ENCODE data around the gene VSIG2. TPM values are rescaled to one million over a fixed set of nuclear protein-coding genes. Genes with fewer than 3 reads are reported as not detected.

VSIG2 gene
- total and polyA plus RNA-seq, 2 experiments from 2014 or later = not detected

DNA sequence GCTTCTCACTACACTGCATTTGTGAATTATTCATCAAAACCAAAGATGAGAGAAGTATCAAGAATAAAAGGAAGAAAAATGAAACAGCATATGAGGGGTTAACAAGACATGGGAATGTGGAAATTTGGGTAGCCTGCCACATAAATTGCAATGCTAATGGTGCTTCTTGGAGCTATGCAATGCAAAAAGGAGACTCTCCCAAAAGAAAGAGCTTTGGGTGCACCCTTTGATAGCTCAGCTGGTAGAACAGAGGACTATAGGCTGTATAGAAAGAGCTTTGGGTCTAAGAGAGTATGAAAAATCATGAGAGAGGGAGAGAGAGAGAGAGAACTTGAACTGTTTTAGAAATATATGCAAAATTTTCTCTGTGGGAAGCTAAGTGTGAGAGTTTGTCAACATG, 52.0 kb downstream of the VSIG2 start:
- H3K4me1 ChIP-seq (ENCODE audit: insufficient read depth) = peaks cover 6% of the 10 kb centered on the region
- TF ChIP-seq, protein P1, sequence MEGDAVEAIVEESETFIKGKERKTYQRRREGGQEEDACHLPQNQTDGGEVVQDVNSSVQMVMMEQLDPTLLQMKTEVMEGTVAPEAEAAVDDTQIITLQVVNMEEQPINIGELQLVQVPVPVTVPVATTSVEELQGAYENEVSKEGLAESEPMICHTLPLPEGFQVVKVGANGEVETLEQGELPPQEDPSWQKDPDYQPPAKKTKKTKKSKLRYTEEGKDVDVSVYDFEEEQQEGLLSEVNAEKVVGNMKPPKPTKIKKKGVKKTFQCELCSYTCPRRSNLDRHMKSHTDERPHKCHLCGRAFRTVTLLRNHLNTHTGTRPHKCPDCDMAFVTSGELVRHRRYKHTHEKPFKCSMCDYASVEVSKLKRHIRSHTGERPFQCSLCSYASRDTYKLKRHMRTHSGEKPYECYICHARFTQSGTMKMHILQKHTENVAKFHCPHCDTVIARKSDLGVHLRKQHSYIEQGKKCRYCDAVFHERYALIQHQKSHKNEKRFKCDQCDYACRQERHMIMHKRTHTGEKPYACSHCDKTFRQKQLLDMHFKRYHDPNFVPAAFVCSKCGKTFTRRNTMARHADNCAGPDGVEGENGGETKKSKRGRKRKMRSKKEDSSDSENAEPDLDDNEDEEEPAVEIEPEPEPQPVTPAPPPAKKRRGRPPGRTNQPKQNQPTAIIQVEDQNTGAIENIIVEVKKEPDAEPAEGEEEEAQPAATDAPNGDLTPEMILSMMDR (conservative IDR thresholded peaks at IDR 0.05; ENCODE audit: low read depth in 2 of 2) = no peak
- TF ChIP-seq ZNF114 (CRISPR knock-in tag; IDR thresholded peaks at IDR 0.05) (no peak), POLR2AphosphoS5 (IDR thresholded peaks at IDR 0.05; ENCODE audit: low read depth) (no peak), EZH2 (IDR thresholded peaks at IDR 0.05; ENCODE audit: low read depth, unreplicated experiment) (no peak), STAT1 (IDR thresholded peaks at IDR 0.05; ENCODE audit: unreplicated experiment) (no peak), NANOG (IDR thresholded peaks at IDR 0.05; ENCODE audit: borderline replicate concordance) (no peak), JUNB (IDR thresholded peaks at IDR 0.05; ENCODE audit: unreplicated experiment) (no peak)
- TF ChIP-seq, protein P2, sequence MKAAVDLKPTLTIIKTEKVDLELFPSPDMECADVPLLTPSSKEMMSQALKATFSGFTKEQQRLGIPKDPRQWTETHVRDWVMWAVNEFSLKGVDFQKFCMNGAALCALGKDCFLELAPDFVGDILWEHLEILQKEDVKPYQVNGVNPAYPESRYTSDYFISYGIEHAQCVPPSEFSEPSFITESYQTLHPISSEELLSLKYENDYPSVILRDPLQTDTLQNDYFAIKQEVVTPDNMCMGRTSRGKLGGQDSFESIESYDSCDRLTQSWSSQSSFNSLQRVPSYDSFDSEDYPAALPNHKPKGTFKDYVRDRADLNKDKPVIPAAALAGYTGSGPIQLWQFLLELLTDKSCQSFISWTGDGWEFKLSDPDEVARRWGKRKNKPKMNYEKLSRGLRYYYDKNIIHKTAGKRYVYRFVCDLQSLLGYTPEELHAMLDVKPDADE (IDR thresholded peaks at IDR 0.05) = no peak
- TF ChIP-seq, protein P3, sequence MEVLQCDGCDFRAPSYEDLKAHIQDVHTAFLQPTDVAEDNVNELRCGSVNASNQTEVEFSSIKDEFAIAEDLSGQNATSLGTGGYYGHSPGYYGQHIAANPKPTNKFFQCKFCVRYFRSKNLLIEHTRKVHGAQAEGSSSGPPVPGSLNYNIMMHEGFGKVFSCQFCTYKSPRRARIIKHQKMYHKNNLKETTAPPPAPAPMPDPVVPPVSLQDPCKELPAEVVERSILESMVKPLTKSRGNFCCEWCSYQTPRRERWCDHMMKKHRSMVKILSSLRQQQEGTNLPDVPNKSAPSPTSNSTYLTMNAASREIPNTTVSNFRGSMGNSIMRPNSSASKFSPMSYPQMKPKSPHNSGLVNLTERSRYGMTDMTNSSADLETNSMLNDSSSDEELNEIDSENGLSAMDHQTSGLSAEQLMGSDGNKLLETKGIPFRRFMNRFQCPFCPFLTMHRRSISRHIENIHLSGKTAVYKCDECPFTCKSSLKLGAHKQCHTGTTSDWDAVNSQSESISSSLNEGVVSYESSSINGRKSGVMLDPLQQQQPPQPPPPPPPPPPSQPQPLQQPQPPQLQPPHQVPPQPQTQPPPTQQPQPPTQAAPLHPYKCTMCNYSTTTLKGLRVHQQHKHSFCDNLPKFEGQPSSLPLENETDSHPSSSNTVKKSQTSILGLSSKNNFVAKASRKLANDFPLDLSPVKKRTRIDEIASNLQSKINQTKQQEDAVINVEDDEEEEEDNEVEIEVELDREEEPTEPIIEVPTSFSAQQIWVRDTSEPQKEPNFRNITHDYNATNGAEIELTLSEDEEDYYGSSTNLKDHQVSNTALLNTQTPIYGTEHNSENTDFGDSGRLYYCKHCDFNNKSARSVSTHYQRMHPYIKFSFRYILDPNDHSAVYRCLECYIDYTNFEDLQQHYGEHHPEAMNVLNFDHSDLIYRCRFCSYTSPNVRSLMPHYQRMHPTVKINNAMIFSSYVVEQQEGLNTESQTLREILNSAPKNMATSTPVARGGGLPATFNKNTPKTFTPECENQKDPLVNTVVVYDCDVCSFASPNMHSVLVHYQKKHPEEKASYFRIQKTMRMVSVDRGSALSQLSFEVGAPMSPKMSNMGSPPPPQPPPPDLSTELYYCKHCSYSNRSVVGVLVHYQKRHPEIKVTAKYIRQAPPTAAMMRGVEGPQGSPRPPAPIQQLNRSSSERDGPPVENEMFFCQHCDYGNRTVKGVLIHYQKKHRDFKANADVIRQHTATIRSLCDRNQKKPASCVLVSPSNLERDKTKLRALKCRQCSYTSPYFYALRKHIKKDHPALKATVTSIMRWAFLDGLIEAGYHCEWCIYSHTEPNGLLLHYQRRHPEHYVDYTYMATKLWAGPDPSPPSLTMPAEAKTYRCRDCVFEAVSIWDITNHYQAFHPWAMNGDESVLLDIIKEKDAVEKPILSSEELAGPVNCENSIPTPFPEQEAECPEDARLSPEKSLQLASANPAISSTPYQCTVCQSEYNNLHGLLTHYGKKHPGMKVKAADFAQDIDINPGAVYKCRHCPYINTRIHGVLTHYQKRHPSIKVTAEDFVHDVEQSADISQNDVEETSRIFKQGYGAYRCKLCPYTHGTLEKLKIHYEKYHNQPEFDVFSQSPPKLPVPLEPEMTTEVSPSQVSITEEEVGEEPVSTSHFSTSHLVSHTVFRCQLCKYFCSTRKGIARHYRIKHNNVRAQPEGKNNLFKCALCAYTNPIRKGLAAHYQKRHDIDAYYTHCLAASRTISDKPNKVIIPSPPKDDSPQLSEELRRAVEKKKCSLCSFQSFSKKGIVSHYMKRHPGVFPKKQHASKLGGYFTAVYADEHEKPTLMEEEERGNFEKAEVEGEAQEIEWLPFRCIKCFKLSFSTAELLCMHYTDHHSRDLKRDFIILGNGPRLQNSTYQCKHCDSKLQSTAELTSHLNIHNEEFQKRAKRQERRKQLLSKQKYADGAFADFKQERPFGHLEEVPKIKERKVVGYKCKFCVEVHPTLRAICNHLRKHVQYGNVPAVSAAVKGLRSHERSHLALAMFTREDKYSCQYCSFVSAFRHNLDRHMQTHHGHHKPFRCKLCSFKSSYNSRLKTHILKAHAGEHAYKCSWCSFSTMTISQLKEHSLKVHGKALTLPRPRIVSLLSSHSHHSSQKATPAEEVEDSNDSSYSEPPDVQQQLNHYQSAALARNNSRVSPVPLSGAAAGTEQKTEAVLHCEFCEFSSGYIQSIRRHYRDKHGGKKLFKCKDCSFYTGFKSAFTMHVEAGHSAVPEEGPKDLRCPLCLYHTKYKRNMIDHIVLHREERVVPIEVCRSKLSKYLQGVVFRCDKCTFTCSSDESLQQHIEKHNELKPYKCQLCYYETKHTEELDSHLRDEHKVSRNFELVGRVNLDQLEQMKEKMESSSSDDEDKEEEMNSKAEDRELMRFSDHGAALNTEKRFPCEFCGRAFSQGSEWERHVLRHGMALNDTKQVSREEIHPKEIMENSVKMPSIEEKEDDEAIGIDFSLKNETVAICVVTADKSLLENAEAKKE (CRISPR knock-in tag; IDR thresholded peaks at IDR 0.05) = no peak
- H3K27ac ChIP-seq (ENCODE audit: low read depth) = no peak overlapping the region
- H3K36me3 ChIP-seq (ENCODE audit: insufficient read depth) = no peaks in the 10 kb centered on the region
- Mint-ChIP-seq H3K9me3 (peaks cover 11% of the 10 kb centered on the region; the same call in 2 of the 3 replicates), H3K4me1 (peaks cover 11% of the 10 kb centered on the region), H3K27me3 (ENCODE audit: insufficient read depth, low read depth, poor library complexity) (peaks cover 3% of the 10 kb centered on the region), H3K36me3 (ENCODE audit: low read depth) (peaks cover 5% of the 10 kb centered on the region; the same call in 1 of the 3 replicates), H3K4me3 (no peak overlapping the region), H3K27ac (0 out of 2 replicates have a peak overlapping the region, but pooled peaks have one; percentile 8)
- no peak for DNase-seq (ENCODE audit: low spot score)
- no peak overlapping the region for H3K4me3 ChIP-seq
- ATAC-seq = no peak
- H2AFZ ChIP-seq = no peak overlapping the region
- no peaks in the 10 kb centered on the region for H3K27me3 ChIP-seq (ENCODE audit: insufficient read depth)
- no peaks in the 10 kb centered on the region for H3K9me2 ChIP-seq (ENCODE audit: insufficient read depth)
- H4K20me1 ChIP-seq (replicated peaks; ENCODE audit: insufficient read depth) = no peaks in the 10 kb centered on the region
- no peaks in the 10 kb centered on the region for H3F3A ChIP-seq (replicated peaks; ENCODE audit: low read depth)
- H3K79me2 ChIP-seq (replicated peaks; ENCODE audit: insufficient read depth) = no peaks in the 10 kb centered on the region
- H3K4me2 ChIP-seq = peak overlapping the region; percentile 32; the same call in 1 of the 2 replicates

All from GM23338 (cell line).